ENCODE measurements around the gene CEP350. TPM values are rescaled to one million over a fixed set of nuclear protein-coding genes. Genes with fewer than 3 reads are reported as not detected.

Gene CEP350
- polyA plus RNA-seq, 3 donors = 6.7 to 19.8 (median 9.0) TPM

GRCh38 chr1:179971563-179972496 lies 17.2 kb downstream of the CEP350 start:
- Mint-ChIP-seq H3K4me1 (peaks cover 42% of the 10 kb centered on the region), H3K27me3 (ENCODE audit: low read depth in 3 of 3) (peaks cover 0 to 2% (median 0%) of the 10 kb centered on the region in 3 donors), H3K9me3 (peaks cover 0 to 4% (median 0%) of the 10 kb centered on the region in 7 donors), H3K4me3 (no peak overlapping the region), H3K36me3 (peaks cover 6 to 8% of the 10 kb centered on the region in 2 donors), H3K27ac (peak overlapping the region in 5 of 7 donors; percentile 0 to 52 (median 21))
- Histone ChIP-seq H3K36me3 (replicated peaks in 1 of 2; ENCODE audit: control insufficient read depth in 1 of 2, insufficient read depth in 2 of 2, low read length in 2 of 2) (peaks cover 0 to 4% of the 10 kb centered on the region in 2 donors), H3K27ac (ENCODE audit: low read depth in 1 of 2, low read length in 2 of 2) (peak overlapping the region in 1 of 2 donors; percentile 34), H3K4me1 (ENCODE audit: control insufficient read depth in 1 of 2, insufficient read depth in 2 of 2, low read length in 2 of 2) (peaks cover 20 to 28% of the 10 kb centered on the region in 2 donors), H4K20me1 (ENCODE audit: insufficient read depth, low read length) (peaks cover 94% of the 10 kb centered on the region), H2AFZ (ENCODE audit: insufficient read depth, low read depth, low read length, poor library complexity, severe bottlenecking) (no peak overlapping the region), H3K79me2 (ENCODE audit: insufficient read depth, low read length) (peaks cover 100% of the 10 kb centered on the region), H3K9ac (ENCODE audit: insufficient read depth, low read length, poor library complexity, severe bottlenecking) (no peak overlapping the region), H3K27me3 (ENCODE audit: control insufficient read depth in 2 of 2, insufficient read depth in 2 of 2, low read length in 2 of 2) (no peaks in the 10 kb centered on the region), H3K9me3 (replicated peaks in 1 of 2; ENCODE audit: control insufficient read depth in 1 of 2, insufficient read depth in 1 of 2, low read length in 2 of 2) (peaks cover 0 to 3% of the 10 kb centered on the region in 2 donors), H3K4me3 (replicated peaks in 1 of 3; ENCODE audit: low read depth in 2 of 3, low read length in 3 of 3) (no peak overlapping the region), H3K4me2 (replicated peaks; ENCODE audit: extremely low read depth, low read length, poor library complexity, severe bottlenecking) (no peak overlapping the region)
- no peak for DNase-seq
- TF ChIP-seq CTCF (IDR thresholded peaks at IDR 0.05) = no peak
- 80% methylated on average over 4 of the region's 5 CpGs for WGBS (ENCODE audit: insufficient coverage)
- intact Hi-C loops (cut with micrococcal nuclease) = no loop called here

GRCh38 chr1:179973198-179974110 lies 18.8 kb downstream of the CEP350 start:
- H3K27me3 ChIP-seq (ENCODE audit: control insufficient read depth in 2 of 2, insufficient read depth in 2 of 2, low read length in 2 of 2) = no peaks in the 10 kb centered on the region
- H3K9ac ChIP-seq (ENCODE audit: insufficient read depth, low read length, poor library complexity, severe bottlenecking) = no peak overlapping the region
- H4K20me1 ChIP-seq (ENCODE audit: insufficient read depth, low read length) = peaks cover 97% of the 10 kb centered on the region
- WGBS (ENCODE audit: insufficient coverage) = no CpG with 5 or more reads among the region's 6 CpGs
- H3K9me3 Mint-ChIP-seq = no peaks in the 10 kb centered on the region
- H3K27me3 Mint-ChIP-seq (ENCODE audit: low read depth in 3 of 3) = peaks cover 0 to 2% (median 0%) of the 10 kb centered on the region in 3 donors
- peaks cover 46% of the 10 kb centered on the region for H3K4me1 Mint-ChIP-seq
- H2AFZ ChIP-seq (ENCODE audit: insufficient read depth, low read depth, low read length, poor library complexity, severe bottlenecking) = no peak overlapping the region
- no peak for TF ChIP-seq CTCF (IDR thresholded peaks at IDR 0.05)
- H3K27ac ChIP-seq (ENCODE audit: low read depth in 1 of 2, low read length in 2 of 2) = no peak overlapping the region
- peak overlapping the region; percentile 9 to 71 for H3K4me3 Mint-ChIP-seq
- H3K79me2 ChIP-seq (ENCODE audit: insufficient read depth, low read length) = peaks cover 98% of the 10 kb centered on the region
- peak overlapping the region; percentile 41 for H3K4me2 ChIP-seq (replicated peaks; ENCODE audit: extremely low read depth, low read length, poor library complexity, severe bottlenecking)
- H3K4me1 ChIP-seq (ENCODE audit: control insufficient read depth in 1 of 2, insufficient read depth in 2 of 2, low read length in 2 of 2) = peaks cover 22 to 27% of the 10 kb centered on the region in 2 donors
- intact Hi-C loops (cut with micrococcal nuclease) = no loop called here
- H3K27ac Mint-ChIP-seq = peak overlapping the region; percentile 12 to 76 (median 63)
- H3K36me3 ChIP-seq (replicated peaks in 1 of 2; ENCODE audit: control insufficient read depth in 1 of 2, insufficient read depth in 2 of 2, low read length in 2 of 2) = peaks cover 0 to 3% of the 10 kb centered on the region in 2 donors
- DNase-seq = peak in 1 of 3 donors; percentile 11
- H3K36me3 Mint-ChIP-seq = peaks cover 6 to 7% of the 10 kb centered on the region in 2 donors
- H3K4me3 ChIP-seq (replicated peaks in 1 of 3; ENCODE audit: low read depth in 2 of 3, low read length in 3 of 3) = no peak overlapping the region
- no peaks in the 10 kb centered on the region for H3K9me3 ChIP-seq (replicated peaks in 1 of 2; ENCODE audit: control insufficient read depth in 1 of 2, insufficient read depth in 1 of 2, low read length in 2 of 2)

All from CD14-positive monocyte (primary cell).